HG02571 (cell line): ENCODE measurements around the gene TRAK1.

Experiments
- ATAC-seq: cut with Tn5 transposase; IDR thresholded peaks from one replicate; pipeline ENCODE4 v1.9.1; 2021; ENCODE audit warnings: mild to moderate bottlenecking, moderate library complexity; ENCODE audit not compliant: unreplicated experiment

Gene TRAK1

DNA sequence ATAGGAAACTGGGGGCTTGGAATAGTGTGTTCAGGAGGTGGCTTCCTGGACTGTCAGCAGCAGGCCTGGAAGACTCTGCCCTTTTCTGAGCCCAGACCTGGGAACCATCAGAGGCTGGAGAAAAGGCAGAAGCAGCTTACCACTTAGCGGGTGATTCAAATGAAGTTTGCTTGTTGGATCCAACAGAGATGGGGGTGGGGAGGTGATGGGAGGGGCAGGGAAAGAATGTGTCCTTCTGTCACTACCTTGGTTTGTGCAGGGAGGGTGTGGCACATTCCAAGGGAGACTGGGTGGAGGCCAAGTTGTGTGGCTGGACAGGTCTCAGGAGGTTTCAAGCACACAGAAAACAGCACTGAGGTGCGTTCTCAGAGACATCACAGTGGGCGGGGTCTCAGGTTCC, 58.8 kb downstream of the TRAK1 start:
- no peak for ATAC-seq

DNA sequence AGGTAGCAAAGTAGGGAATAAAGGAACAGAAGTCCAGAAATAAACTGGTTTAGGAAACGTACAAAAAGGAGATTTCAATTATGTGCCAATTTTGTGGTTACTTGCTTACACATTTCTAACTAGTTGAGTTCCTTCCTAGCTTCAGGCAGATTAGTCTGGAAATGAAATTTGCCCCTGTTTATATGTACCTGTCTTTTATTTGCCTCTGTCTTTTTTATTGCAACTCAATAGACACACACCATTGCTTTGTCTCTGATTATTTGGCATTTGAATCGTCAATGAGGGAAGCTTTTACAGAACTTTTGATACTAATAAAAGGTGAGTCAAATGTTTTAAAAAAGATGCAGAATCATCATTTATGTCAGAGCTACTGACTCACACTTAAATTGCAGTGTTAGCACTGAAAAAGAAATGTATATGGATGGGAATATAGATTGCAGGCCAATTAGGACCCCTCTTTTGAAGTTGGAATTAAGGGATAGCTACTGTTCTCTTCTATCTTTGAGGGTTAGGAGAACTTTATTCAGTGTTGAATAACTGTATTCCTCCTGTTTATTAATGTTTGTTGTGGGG, 60.5 kb downstream of the TRAK1 start:
- no peak for ATAC-seq

DNA sequence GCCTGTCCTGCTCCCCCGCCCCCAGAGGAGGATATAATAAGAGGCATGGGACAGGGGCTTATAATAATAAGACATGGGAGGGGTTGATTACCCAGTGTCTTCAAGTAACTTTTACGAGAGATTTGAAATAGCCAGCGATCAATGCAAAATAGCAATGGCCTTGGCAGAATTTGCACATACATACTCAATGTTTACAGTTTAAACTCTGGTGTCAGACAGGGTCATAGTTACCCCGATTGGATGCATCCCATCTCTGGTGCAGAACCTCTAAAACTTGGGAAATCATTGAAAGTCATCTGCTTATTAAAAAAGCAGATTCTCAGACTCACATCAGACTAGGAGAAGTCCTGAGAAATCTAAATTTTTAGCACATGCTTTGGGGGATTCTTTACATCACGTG, 61.0 kb downstream of the TRAK1 start:
- ATAC-seq, result no peak

DNA sequence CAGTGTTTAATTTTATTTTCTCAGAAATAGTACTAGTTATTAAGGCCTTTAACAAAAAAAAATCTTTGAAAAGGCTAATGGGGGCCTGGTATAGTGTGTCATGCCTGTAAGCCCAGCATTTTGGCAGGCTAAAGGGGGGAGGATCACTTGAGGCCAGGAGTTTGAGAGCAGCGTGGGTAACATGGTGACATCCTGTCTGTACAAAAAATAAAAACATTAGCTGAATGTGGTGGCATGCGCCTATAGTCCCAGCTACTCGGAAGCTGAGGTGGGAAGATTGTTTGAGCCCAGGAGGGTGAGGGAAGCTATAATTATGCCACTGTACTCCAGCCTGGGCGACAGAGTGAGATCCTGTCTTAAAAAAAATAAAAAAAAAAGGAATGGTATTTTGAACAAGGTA, 61.9 kb downstream of the TRAK1 start:
- no peak for ATAC-seq

DNA sequence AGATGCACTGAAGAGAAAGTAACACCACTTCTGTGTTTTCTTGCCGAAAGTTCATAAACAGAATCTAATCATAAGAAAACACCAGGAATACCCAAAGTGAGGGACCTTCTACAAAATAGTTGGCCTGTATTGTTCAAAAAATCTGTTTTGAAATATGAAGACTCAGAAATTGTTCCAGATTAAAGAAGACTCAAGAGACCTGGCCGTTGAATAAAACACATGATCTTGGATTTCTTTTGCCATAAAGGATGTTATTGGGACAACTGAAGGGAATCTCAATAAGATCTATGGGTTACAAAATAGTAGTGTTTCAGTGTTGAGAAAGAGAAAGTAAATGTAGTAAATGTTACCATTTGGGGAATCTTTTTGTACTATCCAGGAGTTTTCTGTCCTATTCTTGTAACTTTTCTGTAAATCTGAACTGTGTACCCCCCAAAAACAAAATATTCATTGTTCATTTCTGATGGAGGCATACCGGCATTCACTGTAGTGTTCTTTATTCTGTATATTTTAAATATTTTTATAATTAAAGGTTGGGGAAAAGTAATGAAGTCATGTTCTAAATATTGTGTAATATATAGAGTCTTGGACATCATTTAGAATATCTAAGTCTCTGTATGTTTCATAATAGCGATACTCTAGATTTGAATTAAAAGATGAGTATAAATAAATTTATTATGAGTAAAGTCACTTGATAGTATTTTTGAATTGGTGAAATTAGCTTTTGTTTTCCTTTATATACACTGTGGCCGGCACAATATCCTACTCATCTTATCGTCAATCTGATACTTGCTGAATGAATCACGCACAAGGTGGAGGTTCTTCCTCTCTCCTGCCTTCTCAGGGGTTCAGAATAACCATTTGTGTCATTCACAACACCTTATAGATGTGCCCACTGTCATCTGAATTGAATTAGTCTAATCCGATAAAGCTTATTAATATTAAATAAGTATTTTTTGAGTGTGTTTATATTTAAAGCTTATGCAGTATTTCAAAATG, 66.7 kb downstream of the TRAK1 start:
- ATAC-seq, result no peak

DNA sequence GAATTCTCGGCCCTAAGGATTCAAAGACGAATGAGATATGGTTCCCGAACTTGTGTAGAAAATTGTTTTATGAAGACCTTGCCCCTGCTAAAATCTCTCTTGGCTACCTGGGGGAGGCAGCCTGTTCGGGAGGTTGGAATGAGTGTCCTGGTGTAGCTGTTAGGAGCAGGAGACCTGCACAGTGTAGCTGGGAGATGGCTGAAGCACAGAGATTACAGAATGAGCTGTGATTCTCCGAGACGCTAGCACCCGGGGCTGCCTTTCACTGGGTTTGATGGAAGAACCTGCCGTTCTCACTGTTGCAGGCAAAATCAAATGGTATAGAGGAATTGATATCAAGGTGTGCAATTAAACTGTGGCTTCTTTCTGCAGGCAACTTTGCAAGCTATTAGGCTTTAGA, 68.0 kb downstream of the TRAK1 start:
- ATAC-seq, result no peak

DNA sequence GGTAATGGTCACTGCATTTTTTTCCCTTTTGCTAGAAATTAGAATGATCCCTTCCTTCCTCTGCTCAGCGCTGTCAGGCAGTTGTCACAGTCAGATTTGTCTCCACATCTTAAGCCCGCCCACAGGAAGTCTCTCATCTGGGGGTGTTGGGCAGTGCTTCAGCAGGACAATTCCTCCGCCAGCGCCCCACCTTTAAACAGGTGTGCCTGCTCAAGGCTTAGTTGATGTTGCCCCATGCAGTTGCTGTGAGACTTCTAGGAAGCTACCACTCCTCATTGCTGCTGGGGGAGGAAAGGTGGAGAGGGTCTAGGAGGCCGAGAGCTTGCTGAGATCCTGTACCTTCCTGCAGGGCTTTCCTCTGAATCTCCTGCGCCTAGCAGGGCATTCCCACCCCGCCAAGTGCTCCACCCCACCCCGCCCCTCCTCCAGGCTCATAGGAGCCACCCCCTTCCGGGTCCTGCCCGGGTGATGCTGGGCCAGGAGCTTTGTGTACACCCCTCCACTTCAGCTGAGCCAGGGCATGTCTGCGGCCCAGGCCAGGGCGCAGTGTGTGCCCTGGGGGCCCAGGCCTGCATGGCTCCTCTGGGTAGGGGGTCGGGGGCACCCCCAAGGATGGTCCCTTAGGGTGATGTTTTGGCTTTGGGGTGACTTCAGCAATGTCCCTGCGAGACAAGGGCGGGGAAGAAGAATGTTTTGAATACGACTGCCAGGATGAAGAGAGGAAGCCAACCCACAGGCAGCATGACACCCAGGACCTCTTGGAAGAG, 68.7 kb downstream of the TRAK1 start:
- peak; percentile 70 for ATAC-seq

DNA sequence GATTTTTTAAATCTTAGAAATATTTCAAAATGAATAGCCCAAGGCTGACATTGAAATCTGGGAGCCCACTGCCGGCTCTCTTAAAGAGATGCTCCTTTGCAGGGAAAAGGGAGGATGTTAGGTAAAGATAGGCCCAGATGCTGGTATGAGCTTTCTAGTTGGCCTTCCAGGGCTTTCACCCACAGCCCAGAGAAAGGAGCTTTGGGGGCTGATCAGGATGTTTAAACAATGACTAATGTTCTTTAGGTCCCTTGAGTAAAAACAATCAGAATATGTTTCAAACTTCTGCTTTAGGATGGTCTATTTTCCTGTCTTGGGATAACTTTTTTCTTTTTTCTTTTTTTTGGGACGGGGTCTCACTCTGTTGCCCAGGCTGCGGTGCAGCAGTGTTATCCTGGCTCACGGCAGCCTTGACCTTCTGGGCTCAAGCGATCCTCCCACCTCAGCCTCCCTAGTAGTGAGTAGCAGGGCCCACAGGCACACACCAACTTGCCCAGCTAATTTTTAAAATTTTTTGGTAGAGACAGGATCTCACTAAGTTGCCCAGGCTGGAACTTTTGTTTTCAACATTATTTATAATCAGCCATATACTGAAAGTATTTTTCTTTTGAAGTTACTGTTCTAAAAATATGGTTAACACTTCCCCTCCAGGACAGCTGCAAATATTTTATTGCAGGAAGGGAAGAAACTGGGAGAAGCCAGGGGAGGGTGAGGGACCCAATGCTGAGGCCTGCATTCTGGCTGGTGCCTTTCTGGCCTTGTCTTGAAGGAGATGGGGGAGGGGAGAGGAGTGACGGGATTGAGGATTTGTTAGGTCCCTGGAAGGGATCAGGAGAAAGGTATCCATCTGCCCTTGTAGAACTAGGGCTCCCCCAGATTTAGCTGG, 70.1 kb downstream of the TRAK1 start:
- ATAC-seq, result no peak

DNA sequence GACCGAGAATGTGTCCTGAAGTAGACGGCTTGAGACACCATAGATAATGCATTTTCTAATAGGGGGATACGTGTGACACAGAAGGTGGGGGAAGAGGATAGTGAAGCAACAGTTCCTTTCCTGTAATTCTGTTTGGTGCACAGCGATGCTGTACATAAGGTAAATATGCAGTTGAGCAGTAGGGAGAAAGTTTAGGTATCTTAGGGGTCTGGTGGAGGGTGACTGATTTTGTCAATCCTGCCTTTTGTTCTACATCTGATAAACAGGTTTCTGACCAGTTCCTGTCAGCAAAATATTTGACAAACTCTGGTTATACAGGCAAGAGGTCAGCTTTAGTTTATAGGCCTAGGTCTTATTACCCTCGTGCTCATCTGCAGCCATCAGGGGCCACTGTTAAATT, 71.3 kb downstream of the TRAK1 start:
- ATAC-seq, result no peak

DNA sequence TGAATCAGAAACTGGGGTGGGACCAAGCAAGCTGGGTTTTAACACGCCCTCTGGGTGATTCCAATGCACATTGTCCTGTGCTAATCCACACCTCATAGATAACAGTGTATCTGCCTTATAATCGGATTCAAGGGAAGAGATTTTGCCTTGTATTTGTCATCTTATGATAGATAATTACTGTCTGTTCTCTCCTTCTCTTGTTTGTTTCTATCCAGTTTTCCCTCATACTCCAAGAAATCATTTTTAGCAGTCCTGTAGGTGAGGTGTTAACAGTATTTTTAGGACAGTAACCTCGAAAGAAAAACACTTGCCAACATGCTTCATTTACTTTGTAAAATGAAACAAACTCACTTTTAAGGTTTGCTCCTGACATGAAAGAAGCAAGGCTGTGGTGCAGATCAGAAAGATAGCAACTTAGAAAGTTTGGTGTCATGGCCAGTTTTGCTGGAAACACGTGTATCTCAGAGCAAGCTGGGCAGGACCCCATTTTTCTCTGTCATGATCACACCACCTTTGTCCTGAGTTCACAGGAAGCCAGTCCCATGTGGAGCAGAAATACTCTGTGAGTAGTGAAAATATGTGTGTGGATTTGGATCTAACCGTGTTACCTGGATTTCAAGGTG, 72.6 kb downstream of the TRAK1 start:
- no peak for ATAC-seq

DNA sequence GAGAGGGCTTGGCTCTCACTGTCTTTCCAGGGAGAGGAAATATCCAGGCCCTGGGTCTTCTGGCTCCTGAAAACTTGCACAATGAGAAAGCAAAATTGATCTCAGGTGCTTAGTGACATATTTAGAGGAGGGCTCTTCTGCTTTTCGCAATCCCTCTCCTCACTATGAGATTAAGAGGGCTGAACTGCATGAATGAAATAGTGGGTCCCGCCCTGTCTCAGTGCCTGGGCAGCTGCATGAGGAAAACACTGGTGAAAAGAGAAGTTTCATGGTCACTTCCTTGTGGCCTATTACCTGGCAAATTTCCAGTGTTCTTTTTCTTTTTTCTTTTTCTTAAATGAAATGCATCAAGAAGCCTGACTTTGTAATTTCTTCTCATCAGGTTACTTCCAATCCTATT, 73.5 kb downstream of the TRAK1 start:
- no peak for ATAC-seq

DNA sequence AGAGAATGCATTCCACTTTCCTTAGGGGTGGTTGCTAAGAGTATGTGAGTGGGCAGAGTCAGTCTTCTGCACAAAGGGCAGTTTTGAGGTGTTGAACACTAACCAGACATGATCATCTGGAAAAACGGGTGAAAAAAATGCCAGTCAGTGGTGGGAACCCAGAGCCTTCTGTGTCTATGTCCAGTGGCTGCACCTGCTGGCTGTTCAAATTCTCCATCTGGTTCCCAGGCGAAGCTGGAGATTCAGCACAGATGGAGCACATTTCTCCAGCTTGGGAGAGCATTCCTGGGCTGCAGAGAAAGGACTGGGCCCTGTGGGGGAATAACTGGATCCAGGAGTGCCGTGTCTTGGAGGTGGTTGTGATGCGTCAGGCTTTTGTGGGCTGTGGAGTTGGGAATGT, 74.1 kb downstream of the TRAK1 start:
- no peak for ATAC-seq

DNA sequence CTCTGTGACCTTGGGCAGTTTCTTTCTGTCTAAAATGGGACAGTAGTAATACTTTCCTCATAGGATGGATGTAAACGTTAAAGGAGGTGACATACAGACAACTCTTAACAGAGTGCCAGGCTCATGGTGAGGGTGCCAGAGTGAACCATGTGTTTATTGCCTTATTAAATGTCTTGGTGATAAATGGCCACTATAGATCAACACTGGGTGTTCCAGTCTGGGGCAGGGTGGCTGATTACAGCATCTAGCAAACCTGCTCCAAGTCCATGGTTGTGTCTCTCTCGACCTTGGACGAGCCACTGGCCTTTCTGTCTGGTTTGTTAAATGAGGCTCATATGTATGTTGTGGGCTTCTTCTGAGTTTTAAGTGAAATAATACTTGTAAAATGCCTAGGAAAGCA, 75.1 kb downstream of the TRAK1 start:
- no peak for ATAC-seq

DNA sequence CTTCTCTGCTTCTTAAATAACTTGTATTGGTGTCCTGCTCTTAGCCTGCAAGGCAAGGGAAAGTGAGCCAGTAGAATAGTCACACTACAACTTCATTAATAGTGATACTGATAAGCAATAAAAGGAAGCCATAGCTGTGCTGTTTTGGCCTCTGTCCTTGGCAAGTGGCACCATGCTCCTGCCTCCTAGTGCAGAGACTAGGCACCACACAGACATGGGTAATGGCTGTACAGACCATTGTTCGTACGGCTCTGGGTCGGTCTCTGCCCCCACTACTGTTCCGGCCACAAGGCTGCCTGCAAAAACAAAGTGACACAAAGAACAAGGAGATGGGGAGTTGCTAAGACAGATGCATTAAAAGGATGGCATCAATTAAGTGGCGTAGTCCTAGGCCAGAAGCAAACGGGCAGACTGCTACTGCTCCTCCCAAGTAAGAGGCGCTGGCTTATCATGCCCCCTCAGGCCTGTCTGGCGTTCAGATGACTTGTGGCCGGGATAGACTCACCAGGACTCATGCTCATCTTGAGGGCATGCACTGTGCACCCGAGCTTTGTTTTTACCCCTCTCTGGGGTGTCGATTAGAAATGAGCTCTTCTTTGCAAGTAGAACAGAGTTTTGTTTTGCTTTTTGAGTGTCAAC, 75.6 kb downstream of the TRAK1 start:
- no peak for ATAC-seq

DNA sequence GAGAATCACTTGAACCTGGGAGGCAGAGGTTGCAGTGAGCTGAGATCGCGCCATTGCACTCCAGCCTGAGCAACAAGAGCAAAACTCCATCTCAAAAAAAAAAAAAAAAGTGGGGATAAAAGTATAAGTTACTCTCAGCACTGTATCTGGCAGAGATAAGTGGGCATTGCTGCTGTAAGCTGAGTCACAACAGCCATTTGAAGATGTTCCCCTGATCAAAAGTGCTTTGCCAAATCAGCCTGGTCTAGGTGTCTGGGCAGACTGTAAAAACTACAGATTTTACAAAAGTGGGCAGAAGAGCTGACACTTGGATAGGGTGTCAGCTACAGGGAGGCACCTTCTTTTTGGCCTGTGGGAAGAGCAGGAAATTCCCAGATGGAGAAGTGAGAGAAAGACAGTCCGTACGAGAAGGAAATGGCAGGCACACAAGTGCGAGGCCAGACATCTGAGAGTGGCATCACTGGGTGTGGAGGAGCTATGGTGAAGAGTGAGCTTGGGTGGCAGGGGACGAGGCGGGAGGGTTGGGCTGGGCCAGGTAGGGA, 78.5 kb downstream of the TRAK1 start:
- no peak for ATAC-seq

DNA sequence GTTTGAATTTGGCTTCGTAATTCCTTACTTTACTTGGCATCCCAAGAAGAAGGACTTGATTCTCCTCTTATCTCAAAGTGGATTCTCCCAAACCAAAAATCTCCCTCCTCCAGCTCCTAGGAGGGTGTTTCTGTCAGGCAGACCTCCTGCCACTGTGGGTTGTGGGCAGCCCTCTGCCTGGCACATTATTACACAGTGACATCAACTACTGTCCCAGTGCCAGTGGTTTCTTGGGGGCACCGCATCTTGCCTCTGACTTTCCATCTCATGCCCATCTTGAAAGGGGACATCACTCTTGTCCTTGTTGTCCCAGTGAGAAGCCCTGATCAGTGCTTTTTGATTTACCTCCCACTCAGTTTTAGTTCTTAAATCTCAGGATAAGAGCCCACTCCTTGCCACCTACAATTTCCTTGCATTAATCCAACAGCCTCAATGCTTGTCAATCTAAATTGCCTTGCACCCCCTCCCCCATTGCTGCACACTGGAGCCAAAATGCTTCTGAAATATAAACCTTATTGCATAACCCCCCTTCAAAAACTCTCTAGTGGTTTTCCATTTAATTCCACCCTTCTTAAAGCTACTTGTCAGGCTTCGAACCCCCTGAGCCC, 81.0 kb downstream of the TRAK1 start:
- no peak for ATAC-seq

DNA sequence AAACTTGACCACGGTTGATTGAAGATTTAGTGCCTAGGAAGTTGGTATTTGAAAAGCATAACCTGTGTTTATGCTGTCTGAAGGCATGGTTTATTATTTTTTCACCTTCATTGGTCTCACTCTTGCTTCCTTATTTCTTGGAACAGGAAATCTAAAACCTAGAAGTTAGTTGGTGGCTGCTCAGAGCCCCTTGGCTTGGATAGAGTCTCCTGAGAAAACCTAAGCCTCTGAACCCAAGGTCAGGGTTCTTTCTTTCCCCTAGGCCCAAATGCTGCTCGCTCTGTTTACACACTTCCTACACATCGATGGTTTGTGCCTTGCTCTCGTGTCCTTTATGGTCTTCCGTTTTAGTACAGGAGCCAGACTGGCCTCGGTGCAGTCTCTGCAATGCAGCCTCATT, 82.2 kb downstream of the TRAK1 start:
- ATAC-seq, result no peak

DNA sequence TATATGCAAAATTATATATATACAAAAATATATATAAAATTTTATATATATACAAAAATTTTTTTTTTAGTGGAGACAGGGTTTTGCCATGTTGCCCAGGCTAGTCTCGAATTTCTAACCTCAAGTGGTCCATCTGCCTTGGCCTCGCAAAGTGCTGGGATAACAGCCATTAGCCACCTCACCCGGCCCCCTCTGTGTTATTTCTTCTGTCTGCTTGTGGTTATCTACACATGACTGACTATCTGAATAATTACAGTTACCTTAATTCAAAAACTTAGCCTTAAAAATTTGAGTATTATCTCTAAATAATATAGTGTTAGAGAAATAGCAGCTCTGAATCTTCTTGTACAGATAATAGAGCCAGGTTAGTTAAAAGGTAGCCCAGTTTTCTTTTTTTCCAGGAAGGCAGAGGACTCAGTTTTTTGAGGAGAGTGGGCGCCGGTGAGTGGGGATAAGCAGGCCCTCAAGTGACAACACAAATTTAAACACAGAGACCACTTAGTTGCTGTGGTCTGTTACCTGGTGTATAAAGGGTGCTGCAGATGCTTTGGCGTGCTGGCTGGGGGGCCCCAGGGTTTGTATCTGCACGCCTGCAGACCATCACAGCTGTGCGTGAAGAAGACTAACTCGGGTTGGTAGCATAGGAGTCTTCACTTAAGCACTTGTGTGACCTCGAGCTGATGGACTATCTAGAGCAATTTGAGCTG, 83.7 kb downstream of the TRAK1 start:
- no peak for ATAC-seq
